ENCODE measurements around the gene G6PD.
"Not testable (repeated sequence)": the region's sequence is repeated elsewhere in the genome, so short reads cannot be mapped to it uniquely, and the experiment has no call there.

The G6PD gene

DNA sequence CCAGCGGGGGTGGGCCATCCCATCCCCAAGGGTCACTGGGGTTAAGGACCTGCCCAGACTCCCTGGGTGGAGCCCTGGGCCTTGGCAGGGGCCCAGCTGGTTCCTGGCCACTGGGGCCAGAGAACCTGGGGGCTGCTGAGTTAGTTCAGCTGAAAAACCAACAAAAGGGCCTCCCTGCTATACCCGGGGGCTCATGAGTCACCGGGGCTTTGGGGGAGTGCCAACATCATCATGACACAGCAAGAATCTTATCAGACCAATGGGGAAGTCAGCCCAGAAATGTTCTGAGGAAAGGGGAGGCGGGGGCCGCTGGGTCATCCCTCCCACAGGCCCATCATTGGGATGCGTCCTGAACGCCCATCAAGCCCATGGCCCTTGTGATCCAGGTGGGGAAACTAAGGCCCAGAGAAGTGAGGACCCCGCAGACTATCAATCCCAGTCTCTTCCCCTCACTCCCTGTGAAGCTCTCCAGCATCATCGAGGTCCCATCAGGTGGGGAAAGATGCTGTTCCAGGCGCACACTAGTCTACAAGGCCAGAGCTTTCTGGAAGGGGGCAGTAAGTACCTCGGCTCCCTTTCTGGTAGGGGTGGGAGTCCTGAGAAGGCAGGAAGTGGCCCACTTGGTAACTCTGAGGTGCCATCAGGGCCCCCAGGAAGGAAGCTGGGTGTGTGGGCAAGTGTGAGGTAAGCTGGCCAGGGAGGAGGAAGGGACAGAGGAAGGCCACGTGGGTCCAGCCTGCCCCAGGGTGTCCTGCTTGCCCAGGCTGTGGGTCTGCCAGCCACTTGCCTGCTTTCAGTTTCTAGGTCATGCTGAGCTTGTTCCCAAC is 4.5 kb downstream of the G6PD start:
- Histone ChIP-seq H3K9ac (ENCODE audit: low read length) (peak overlapping the region; percentile 85), H3K4me3 (ENCODE audit: low read length) (peak overlapping the region; percentile 62), H3K36me3 (ENCODE audit: control insufficient read depth, insufficient read depth, low read length, severe bottlenecking) (peaks cover 20% of the 10 kb centered on the region), H3K27me3 (replicated peaks; ENCODE audit: control insufficient read depth, insufficient read depth, low read length) (no peaks in the 10 kb centered on the region), H3K9me3 (ENCODE audit: control insufficient read depth, low read length) (no peaks in the 10 kb centered on the region), H3K4me1 (ENCODE audit: control insufficient read depth, insufficient read depth, low read length) (peaks cover 43% of the 10 kb centered on the region)
- peak; percentile 89 for DNase-seq (ENCODE audit: low read depth)

DNA sequence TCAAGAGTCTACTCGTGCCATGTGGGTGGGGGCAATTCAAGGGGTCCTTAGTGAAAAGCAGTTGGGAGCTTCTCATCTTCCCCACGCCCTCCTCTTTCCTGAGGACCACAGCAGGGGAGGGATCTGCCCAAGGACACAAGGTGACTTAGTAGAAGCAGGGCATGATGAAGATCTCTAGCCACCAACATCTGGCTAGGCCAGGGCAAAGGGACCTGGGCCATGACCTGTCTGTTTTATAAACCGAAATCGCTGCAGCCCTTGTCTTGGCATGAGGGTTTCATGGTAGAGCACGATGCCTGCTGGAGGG is 5.1 kb downstream of the G6PD start:
- peak overlapping the region; percentile 53 for H3K9ac ChIP-seq (ENCODE audit: low read length)
- no peaks in the 10 kb centered on the region for H3K9me3 ChIP-seq (ENCODE audit: control insufficient read depth, low read length)
- H3K36me3 ChIP-seq (ENCODE audit: control insufficient read depth, insufficient read depth, low read length, severe bottlenecking): peaks cover 20% of the 10 kb centered on the region
- peaks cover 43% of the 10 kb centered on the region for H3K4me1 ChIP-seq (ENCODE audit: control insufficient read depth, insufficient read depth, low read length)
- no peak overlapping the region for H3K4me3 ChIP-seq (ENCODE audit: low read length)
- DNase-seq (ENCODE audit: low read depth): no peak
- H3K27me3 ChIP-seq (replicated peaks; ENCODE audit: control insufficient read depth, insufficient read depth, low read length): no peaks in the 10 kb centered on the region

DNA sequence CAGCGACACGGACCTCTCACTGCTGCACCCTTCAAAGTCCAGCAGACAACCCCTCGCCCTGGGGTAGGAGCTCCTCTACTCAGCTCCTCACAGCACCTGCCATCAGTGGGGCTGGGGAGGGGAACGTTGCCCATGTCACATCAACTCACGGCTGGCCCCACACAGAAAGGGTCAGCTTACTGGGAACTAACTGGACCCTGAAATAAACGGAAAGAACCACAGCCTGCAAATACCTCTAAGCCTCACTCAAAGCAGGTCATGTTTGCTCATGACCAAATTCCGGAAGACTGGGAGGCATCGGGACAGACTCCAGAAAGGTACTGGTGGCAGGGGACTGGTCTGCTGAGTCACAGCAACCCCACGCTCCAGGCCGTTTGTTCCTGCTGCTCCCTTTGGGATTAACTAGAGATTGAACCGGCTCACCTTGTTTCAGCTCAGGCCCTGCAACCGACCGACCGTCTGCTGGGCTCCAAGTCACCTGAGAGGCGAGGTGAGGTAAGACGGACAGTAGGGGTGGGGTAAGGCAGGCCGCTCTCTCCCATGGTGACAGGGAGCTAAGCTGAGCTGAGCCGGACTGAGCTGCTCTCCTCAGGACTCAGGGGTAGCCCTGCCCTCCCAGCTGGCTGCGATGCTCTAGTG is 5.6 kb downstream of the G6PD start:
- Histone ChIP-seq H3K9ac (ENCODE audit: low read length) (peak overlapping the region; percentile 53), H3K36me3 (ENCODE audit: control insufficient read depth, insufficient read depth, low read length, severe bottlenecking) (peaks cover 24% of the 10 kb centered on the region), H3K4me3 (ENCODE audit: low read length) (no peak overlapping the region), H3K27me3 (replicated peaks; ENCODE audit: control insufficient read depth, insufficient read depth, low read length) (no peaks in the 10 kb centered on the region), H3K9me3 (ENCODE audit: control insufficient read depth, low read length) (no peaks in the 10 kb centered on the region), H3K4me1 (ENCODE audit: control insufficient read depth, insufficient read depth, low read length) (peaks cover 43% of the 10 kb centered on the region)
- no peak for DNase-seq (ENCODE audit: low read depth)

DNA sequence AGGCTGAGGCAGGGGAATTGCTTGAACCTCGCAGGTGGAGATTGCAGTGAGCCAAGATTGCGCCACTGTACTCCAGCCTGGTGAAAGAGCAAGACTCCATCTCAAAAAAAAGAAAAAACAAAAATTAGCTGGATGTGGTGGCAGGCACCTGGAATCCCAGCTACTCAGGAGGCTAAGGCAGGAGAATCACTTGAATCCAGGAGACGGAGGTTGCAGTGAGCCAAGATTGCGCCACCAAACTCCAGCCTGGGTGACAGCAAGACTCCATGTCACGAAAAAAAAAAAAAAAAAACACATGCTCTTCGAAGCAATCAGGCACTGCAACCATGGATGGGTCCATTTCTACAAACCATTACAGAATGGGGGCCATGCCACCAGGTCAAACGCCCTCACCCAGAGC is 6.3 kb downstream of the G6PD start:
- not testable (repeated sequence) for H3K27me3 ChIP-seq (replicated peaks; ENCODE audit: control insufficient read depth, insufficient read depth, low read length); H3K9me3 ChIP-seq (ENCODE audit: control insufficient read depth, low read length); H3K9ac ChIP-seq (ENCODE audit: low read length); H3K4me3 ChIP-seq (ENCODE audit: low read length); DNase-seq (ENCODE audit: low read depth)
- H3K4me1 ChIP-seq (ENCODE audit: control insufficient read depth, insufficient read depth, low read length): peaks cover 43% of the 10 kb centered on the region
- peaks cover 31% of the 10 kb centered on the region for H3K36me3 ChIP-seq (ENCODE audit: control insufficient read depth, insufficient read depth, low read length, severe bottlenecking)

DNA sequence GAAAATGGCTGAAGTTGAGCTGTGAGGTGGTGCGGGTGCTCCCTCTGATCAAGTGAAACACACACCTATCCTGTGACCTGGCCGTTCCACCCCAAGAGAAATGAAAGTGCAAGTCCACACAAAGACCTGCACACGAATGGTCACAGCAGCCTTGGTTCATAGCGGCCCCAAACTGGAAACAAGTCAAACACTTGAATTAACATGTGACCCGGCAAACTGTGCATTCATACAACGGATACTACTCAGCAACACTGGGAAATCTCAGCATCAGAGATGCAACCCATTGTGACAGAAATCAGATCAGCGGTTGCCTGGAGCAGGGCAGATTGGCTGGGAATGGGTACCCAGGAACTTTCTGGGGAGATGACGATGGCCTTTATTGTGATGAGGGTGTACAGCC is 7.6 kb downstream of the G6PD start:
- Histone ChIP-seq H3K36me3 (ENCODE audit: control insufficient read depth, insufficient read depth, low read length, severe bottlenecking) (peaks cover 31% of the 10 kb centered on the region), H3K9me3 (ENCODE audit: control insufficient read depth, low read length) (no peaks in the 10 kb centered on the region), H3K27me3 (replicated peaks; ENCODE audit: control insufficient read depth, insufficient read depth, low read length) (no peaks in the 10 kb centered on the region), H3K9ac (ENCODE audit: low read length) (no peak overlapping the region), H3K4me1 (ENCODE audit: control insufficient read depth, insufficient read depth, low read length) (peaks cover 37% of the 10 kb centered on the region), H3K4me3 (ENCODE audit: low read length) (no peak overlapping the region)
- DNase-seq (ENCODE audit: low read depth): no peak

DNA sequence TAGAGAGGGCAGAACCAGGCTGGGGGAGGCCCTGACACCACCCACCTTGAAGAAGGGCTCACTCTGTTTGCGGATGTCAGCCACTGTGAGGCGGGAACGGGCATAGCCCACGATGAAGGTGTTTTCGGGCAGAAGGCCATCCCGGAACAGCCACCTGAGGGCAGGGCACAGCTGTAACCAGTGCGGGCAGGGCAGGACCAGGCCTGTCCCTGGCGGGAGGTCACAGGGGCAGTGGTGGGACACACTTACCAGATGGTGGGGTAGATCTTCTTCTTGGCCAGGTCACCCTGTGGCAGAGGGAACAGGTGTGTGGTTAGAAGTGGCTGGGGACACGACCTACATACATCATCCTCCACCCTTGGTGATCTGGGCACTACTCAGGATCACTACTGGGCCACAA is 10.8 kb downstream of the G6PD start:
- Histone ChIP-seq H3K9ac (ENCODE audit: low read length) (no peak overlapping the region), H3K27me3 (replicated peaks; ENCODE audit: control insufficient read depth, insufficient read depth, low read length) (no peaks in the 10 kb centered on the region), H3K36me3 (ENCODE audit: control insufficient read depth, insufficient read depth, low read length, severe bottlenecking) (peaks cover 57% of the 10 kb centered on the region), H3K4me1 (ENCODE audit: control insufficient read depth, insufficient read depth, low read length) (peaks cover 12% of the 10 kb centered on the region), H3K4me3 (ENCODE audit: low read length) (no peak overlapping the region), H3K9me3 (ENCODE audit: control insufficient read depth, low read length) (no peaks in the 10 kb centered on the region)
- no peak for DNase-seq (ENCODE audit: low read depth)

DNA sequence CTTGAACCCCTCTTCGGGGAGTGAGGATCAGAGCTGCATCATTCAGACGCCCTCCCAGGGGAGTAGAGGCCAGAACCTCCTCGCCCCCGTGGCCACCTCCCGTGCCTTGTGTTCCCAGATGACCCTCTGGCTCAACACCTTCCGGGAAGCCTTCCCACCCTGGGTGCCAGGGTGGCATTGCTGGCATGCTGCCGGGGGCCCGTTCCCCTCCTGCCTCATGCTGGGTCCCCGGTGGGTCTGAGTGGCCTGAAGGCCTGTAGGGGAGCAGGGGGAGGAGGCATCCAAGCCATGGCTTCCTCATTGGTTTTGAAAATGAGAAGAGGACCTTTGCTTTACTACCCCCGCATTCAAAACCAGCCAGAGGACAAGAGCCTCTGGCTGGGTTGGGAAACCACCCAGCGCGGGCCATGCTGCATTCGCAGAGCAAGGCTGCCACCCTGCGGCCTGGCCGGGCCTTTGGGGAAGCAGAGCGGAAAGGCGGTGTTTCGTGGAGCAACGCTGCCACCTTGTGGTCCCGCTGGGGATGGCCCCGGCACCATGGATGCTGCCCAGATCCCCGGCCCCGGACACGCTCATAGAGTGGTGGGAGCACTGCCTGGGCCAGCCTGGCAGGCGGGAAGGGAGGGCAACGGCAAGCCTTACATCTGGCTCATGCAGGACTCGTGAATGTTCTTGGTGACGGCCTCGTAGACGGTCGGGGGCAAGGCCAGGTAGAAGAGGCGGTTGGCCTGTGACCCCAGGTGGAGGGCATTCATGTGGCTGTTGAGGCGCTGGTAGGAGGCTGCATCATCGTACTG is 11.9 kb downstream of the G6PD start:
- Histone ChIP-seq H3K36me3 (ENCODE audit: control insufficient read depth, insufficient read depth, low read length, severe bottlenecking) (peaks cover 59% of the 10 kb centered on the region), H3K4me3 (ENCODE audit: low read length) (no peak overlapping the region), H3K9me3 (ENCODE audit: control insufficient read depth, low read length) (no peaks in the 10 kb centered on the region), H3K4me1 (ENCODE audit: control insufficient read depth, insufficient read depth, low read length) (peaks cover 7% of the 10 kb centered on the region), H3K27me3 (replicated peaks; ENCODE audit: control insufficient read depth, insufficient read depth, low read length) (no peaks in the 10 kb centered on the region), H3K9ac (ENCODE audit: low read length) (peak overlapping the region; percentile 60)
- DNase-seq (ENCODE audit: low read depth): peak; percentile 90

DNA sequence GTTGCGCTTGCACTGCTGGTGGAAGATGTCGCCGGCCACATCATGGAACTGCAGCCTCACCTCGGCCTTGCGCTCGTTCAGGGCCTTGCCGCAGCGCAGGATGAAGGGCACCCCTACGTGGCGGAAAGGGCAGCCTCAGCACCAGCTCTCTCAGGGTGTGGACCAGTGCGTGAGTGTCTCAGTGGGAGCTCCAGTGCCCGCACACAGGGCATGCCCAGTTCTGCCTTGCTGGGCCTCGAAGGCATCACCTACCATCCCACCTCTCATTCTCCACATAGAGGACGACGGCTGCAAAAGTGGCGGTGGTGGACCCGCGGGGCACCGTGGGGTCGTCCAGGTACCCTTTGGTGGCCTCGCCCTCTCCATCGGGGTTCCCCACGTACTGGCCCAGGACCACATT is 14.0 kb downstream of the G6PD start:
- DNase-seq (ENCODE audit: low read depth): no peak
- Histone ChIP-seq H3K27me3 (replicated peaks; ENCODE audit: control insufficient read depth, insufficient read depth, low read length) (no peaks in the 10 kb centered on the region), H3K4me1 (ENCODE audit: control insufficient read depth, insufficient read depth, low read length) (peaks cover 12% of the 10 kb centered on the region), H3K4me3 (ENCODE audit: low read length) (no peak overlapping the region), H3K9ac (ENCODE audit: low read length) (no peak overlapping the region), H3K9me3 (ENCODE audit: control insufficient read depth, low read length) (no peaks in the 10 kb centered on the region), H3K36me3 (ENCODE audit: control insufficient read depth, insufficient read depth, low read length, severe bottlenecking) (peaks cover 50% of the 10 kb centered on the region)

DNA sequence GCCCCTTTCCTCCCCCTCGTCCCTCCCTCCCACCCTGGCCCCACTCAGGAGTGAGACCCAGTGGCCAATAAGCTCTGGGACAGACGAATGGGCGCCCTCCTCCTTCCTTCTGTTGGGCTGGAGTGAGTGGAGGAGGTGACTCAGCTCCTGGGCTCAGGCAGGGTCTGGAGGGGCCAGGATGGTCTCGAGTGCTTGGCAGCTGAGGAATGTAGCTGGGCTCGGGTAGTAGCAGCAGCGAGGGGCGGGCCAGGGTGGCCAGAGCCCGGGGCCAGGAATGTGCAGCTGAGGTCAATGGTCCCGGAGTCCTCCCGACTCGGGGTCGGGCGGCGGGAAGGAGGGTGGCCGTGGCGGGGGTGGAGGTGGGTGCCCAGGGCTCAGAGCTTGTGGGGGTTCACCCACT is 15.0 kb downstream of the G6PD start:
- Histone ChIP-seq H3K9ac (ENCODE audit: low read length) (no peak overlapping the region), H3K4me1 (ENCODE audit: control insufficient read depth, insufficient read depth, low read length) (peaks cover 21% of the 10 kb centered on the region), H3K27me3 (replicated peaks; ENCODE audit: control insufficient read depth, insufficient read depth, low read length) (no peaks in the 10 kb centered on the region), H3K36me3 (ENCODE audit: control insufficient read depth, insufficient read depth, low read length, severe bottlenecking) (peaks cover 49% of the 10 kb centered on the region), H3K4me3 (ENCODE audit: low read length) (no peak overlapping the region), H3K9me3 (ENCODE audit: control insufficient read depth, low read length) (no peaks in the 10 kb centered on the region)
- peak; percentile 31 for DNase-seq (ENCODE audit: low read depth)

DNA sequence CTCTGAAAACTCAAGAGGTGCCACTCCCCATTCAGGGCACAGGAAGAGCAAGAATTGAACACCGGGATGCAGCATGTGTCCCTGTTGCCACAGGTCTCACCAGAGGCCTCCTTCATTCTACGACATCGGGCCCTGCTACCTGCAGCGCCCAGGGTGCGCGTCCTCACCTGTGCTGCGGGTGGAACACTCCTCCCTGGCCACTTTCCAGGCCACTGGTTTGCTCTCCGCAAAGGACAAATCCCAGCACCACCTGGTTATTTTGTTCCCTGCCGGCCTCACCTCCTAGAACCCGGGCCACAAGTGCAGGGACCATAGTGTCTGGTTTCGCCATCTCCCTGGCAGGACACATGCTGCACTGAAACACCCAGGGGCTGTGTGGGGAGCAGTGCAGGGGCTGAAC is 16.4 kb downstream of the G6PD start:
- no peak overlapping the region for H3K9ac ChIP-seq (ENCODE audit: low read length)
- H3K4me1 ChIP-seq (ENCODE audit: control insufficient read depth, insufficient read depth, low read length): peaks cover 21% of the 10 kb centered on the region
- H3K9me3 ChIP-seq (ENCODE audit: control insufficient read depth, low read length): no peaks in the 10 kb centered on the region
- no peak for DNase-seq (ENCODE audit: low read depth)
- no peaks in the 10 kb centered on the region for H3K27me3 ChIP-seq (replicated peaks; ENCODE audit: control insufficient read depth, insufficient read depth, low read length)
- peaks cover 37% of the 10 kb centered on the region for H3K36me3 ChIP-seq (ENCODE audit: control insufficient read depth, insufficient read depth, low read length, severe bottlenecking)
- no peak overlapping the region for H3K4me3 ChIP-seq (ENCODE audit: low read length)

DNA sequence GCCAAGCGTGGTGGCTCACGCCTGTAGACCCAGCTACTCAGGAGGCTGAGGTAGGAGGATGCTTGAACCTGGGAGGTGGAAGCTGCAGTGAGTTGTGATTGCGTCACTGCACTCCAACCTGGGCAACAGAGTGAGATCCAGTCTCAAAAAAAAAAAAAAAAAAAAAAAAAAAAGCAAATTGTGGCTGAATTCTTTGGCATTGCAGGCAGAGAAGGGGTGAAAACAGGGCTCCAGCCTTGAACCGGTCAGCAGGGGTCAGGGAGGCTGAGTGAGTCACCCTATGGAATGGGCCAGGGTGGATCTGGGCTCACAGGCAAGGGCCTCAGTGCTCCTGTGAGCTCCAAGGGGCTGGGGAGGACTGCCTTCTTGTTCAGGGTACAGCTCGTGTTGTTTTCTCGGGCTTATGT is 17.4 kb downstream of the G6PD start:
- Histone ChIP-seq H3K9ac (ENCODE audit: low read length) (peak overlapping the region; percentile 38), H3K27me3 (replicated peaks; ENCODE audit: control insufficient read depth, insufficient read depth, low read length) (no peaks in the 10 kb centered on the region)

More for the DNA sequence above, 17.4 kb downstream of the G6PD start:
- H3K36me3 ChIP-seq (ENCODE audit: control insufficient read depth, insufficient read depth, low read length, severe bottlenecking): peaks cover 30% of the 10 kb centered on the region
- peaks cover 16% of the 10 kb centered on the region for H3K4me1 ChIP-seq (ENCODE audit: control insufficient read depth, insufficient read depth, low read length)
- no peak overlapping the region for H3K4me3 ChIP-seq (ENCODE audit: low read length)
- no peak for DNase-seq (ENCODE audit: low read depth)
- H3K9me3 ChIP-seq (ENCODE audit: control insufficient read depth, low read length): no peaks in the 10 kb centered on the region
